Measurements from ENCODE around the gene CERS6. TPM values are rescaled to one million over a fixed set of nuclear protein-coding genes. Genes with fewer than 3 reads are reported as not detected.
"Not testable (repeated sequence)": the region's sequence is repeated elsewhere in the genome, so short reads cannot be mapped to it uniquely, and the experiment has no call there.

CERS6 gene
- total RNA-seq, 2 donors from 2014 or later, result 44.7 to 47.0 TPM

- ATAC-seq (peak; percentile 57 to 77), DNase-seq (no peak)
- intact Hi-C loops (cut with DNase I), result no loop called here
Observed at GRCh38 chr2:168490015-168490874, 34.2 kb downstream of the CERS6 start.

- peak in 1 of 2 donors; percentile 68 for ATAC-seq
- intact Hi-C loops (cut with DNase I), result no loop called here
- DNase-seq, result no peak
Observed at GRCh38 chr2:168490946-168491605, 35.0 kb downstream of the CERS6 start.

- intact Hi-C loops (cut with DNase I); DNase-seq; ATAC-seq: not testable (repeated sequence)
Observed at GRCh38 chr2:168491728-168492127, 35.7 kb downstream of the CERS6 start.

GRCh38 chr2:168493219-168493618 lies 37.1 kb downstream of the CERS6 start:
- intact Hi-C loops (cut with DNase I); ATAC-seq; DNase-seq: not testable (repeated sequence)

GRCh38 chr2:168494190-168494711 lies 38.2 kb downstream of the CERS6 start:
- DNase-seq (no peak), ATAC-seq (no peak)
- intact Hi-C loops (cut with DNase I), result no loop called here

- intact Hi-C loops (cut with DNase I), result no loop called here
- no peak for DNase-seq
- no peak for ATAC-seq
Observed at GRCh38 chr2:168495524-168495923, 39.5 kb downstream of the CERS6 start.

- ATAC-seq (no peak), DNase-seq (no peak)
- intact Hi-C loops (cut with DNase I), result no loop called here
Observed at GRCh38 chr2:168496906-168497305, 40.8 kb downstream of the CERS6 start.

- intact Hi-C loops (cut with DNase I), result no loop called here
- no peak for ATAC-seq
- no peak for DNase-seq
Observed at GRCh38 chr2:168499500-168499899, 43.4 kb downstream of the CERS6 start.

- no peak for ATAC-seq
- no peak for DNase-seq
- intact Hi-C loops (cut with DNase I), result no loop called here
Observed at GRCh38 chr2:168500516-168500915, 44.4 kb downstream of the CERS6 start.

- no peak for ATAC-seq
- intact Hi-C loops (cut with DNase I), result no loop called here
Observed at GRCh38 chr2:168501466-168502065, 45.5 kb downstream of the CERS6 start.

GRCh38 chr2:168502852-168503251 lies 46.8 kb downstream of the CERS6 start:
- ATAC-seq; intact Hi-C loops (cut with DNase I); DNase-seq: not testable (repeated sequence)

More at GRCh38 chr2:168501466-168502065, 45.5 kb downstream of the CERS6 start:
- DNase-seq, result no peak

GRCh38 chr2:168503901-168504300 lies 47.8 kb downstream of the CERS6 start:
- intact Hi-C loops (cut with DNase I), result no loop called here
- ATAC-seq (no peak), DNase-seq (no peak)

GRCh38 chr2:168504323-168504722 lies 48.3 kb downstream of the CERS6 start:
- intact Hi-C loops (cut with DNase I), result no loop called here
- DNase-seq (no peak), ATAC-seq (no peak)

- intact Hi-C loops (cut with DNase I), result no loop called here
- no peak for ATAC-seq
- no peak for DNase-seq
Observed at GRCh38 chr2:168510125-168510756, 54.2 kb downstream of the CERS6 start.

GRCh38 chr2:168514692-168515091 lies 58.6 kb downstream of the CERS6 start:
- DNase-seq, result no peak
- intact Hi-C loops (cut with DNase I), result no loop called here
- ATAC-seq, result no peak

GRCh38 chr2:168515502-168515901 lies 59.4 kb downstream of the CERS6 start:
- peak; percentile 77 to 81 for ATAC-seq
- intact Hi-C loops (cut with DNase I), result no loop called here
- DNase-seq, result no peak

- intact Hi-C loops (cut with DNase I), result no loop called here
Observed at GRCh38 chr2:168517816-168518215, 61.7 kb downstream of the CERS6 start.

GRCh38 chr2:168518555-168519066 lies 62.5 kb downstream of the CERS6 start:
- no peak for DNase-seq
- intact Hi-C loops (cut with DNase I), result no loop called here
- ATAC-seq, result peak; percentile 39 to 60

More at GRCh38 chr2:168517816-168518215, 61.7 kb downstream of the CERS6 start:
- no peak for DNase-seq
- no peak for ATAC-seq

Data from left cardiac atrium (tissue), 4 donors.